ENCODE data around the gene ATP5PD.
"Not testable (repeated sequence)": the region's sequence is repeated elsewhere in the genome, so short reads cannot be mapped to it uniquely, and the experiment has no call there.

ATP5PD gene

DNA sequence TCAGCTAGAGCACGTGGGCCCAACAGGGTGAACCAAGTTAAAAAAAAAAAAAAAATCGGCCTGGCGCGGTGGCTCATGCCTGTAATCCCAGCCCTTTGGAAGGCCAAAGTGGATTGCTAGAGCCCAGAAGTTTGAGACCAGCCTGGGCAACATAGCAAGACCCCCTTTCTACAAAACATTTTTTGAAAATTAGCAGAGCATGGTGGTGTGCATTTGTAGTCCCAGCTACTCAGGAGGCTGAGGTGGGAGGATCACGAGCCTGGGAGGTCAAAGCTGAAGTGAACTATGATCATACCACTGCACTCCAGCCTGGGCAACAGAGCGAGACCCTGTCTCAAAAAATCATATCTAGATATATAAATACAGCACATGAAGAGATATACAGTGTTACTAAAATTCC is 40.7 kb downstream of the ATP5PD start:
- not testable (repeated sequence) for H3K27me3 ChIP-seq (ENCODE audit: control insufficient read depth, insufficient read depth, low read length, poor library complexity, severe bottlenecking); H3K4me1 ChIP-seq (ENCODE audit: control insufficient read depth, insufficient read depth, low read length); H3K9me3 ChIP-seq (ENCODE audit: control insufficient read depth, low read length); H3K4me3 ChIP-seq (ENCODE audit: insufficient read depth, low read depth, low read length); H3K27ac ChIP-seq (ENCODE audit: insufficient read depth, low read depth, low read length, poor library complexity, severe bottlenecking)
- H3K36me3 ChIP-seq (ENCODE audit: control insufficient read depth, insufficient read depth, low read length): peaks cover 27% of the 10 kb centered on the region
- 95 to 96% methylated on average over 5 to 6 of the region's 6 CpGs for WGBS, 2 experiments

DNA sequence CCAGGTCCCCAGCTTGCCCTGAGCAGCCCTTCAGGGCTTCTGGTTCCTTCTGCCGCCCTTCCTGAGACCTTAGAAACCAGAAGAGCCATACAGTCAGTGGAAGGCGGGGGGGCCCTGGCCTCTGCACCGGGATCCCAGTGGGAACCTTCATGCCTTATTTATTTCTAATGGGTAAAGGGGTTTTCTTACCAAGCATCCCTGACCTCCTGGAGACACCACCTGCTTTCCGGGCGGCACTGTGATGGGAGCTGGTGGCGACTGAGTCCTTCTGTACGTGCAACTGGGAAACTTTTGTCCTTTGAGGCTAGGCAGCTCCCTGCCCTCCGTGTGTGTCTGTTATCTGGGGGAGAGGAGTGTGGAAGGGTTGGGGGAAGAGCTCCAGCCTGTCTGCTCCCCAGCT is 41.5 kb downstream of the ATP5PD start:
- H3K27me3 ChIP-seq (ENCODE audit: control insufficient read depth, insufficient read depth, low read length, poor library complexity, severe bottlenecking): no peaks in the 10 kb centered on the region
- no peaks in the 10 kb centered on the region for H3K9me3 ChIP-seq (ENCODE audit: control insufficient read depth, low read length)
- no peak overlapping the region for H3K27ac ChIP-seq (ENCODE audit: insufficient read depth, low read depth, low read length, poor library complexity, severe bottlenecking)
- H3K36me3 ChIP-seq (ENCODE audit: control insufficient read depth, insufficient read depth, low read length): peaks cover 27% of the 10 kb centered on the region
- no peak overlapping the region for H3K4me3 ChIP-seq (ENCODE audit: insufficient read depth, low read depth, low read length)
- H3K4me1 ChIP-seq (ENCODE audit: control insufficient read depth, insufficient read depth, low read length): no peaks in the 10 kb centered on the region
- WGBS, 2 experiments: 95 to 98% methylated on average over 8 of the region's 8 CpGs

GRCh38 chr17:75004371-75004770 is 42.4 kb downstream of the ATP5PD start:
- Histone ChIP-seq H3K4me1 (ENCODE audit: control insufficient read depth, insufficient read depth, low read length) (no peaks in the 10 kb centered on the region), H3K36me3 (ENCODE audit: control insufficient read depth, insufficient read depth, low read length) (peaks cover 27% of the 10 kb centered on the region), H3K9me3 (ENCODE audit: control insufficient read depth, low read length) (no peaks in the 10 kb centered on the region), H3K27ac (ENCODE audit: insufficient read depth, low read depth, low read length, poor library complexity, severe bottlenecking) (no peak overlapping the region), H3K4me3 (ENCODE audit: insufficient read depth, low read depth, low read length) (no peak overlapping the region), H3K27me3 (ENCODE audit: control insufficient read depth, insufficient read depth, low read length, poor library complexity, severe bottlenecking) (no peaks in the 10 kb centered on the region)
- WGBS, 2 experiments: 92 to 93% methylated on average over 3 of the region's 3 CpGs

DNA sequence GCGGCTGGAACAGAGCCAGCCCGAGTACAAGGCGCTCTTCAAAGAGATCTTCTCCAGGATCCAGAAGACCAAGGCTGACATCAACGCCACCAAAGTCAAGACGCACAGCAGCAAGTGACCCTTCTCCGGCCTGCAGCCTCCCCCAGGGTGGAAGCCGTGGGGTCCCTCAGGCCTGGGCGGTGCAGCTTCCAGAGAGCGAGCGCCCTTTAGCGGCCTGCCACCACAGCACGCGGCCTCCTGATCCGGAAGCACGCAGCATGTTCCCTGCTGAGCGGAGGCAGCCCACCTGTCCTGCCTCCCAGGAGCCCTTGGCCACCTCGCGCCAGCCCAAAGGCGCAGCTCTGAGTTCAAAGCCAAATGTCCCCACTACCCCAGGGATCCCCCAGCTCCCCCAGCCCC is 42.8 kb downstream of the ATP5PD start:
- WGBS, 2 experiments: 94 to 95% methylated on average over 19 of the region's 19 CpGs

DNA sequence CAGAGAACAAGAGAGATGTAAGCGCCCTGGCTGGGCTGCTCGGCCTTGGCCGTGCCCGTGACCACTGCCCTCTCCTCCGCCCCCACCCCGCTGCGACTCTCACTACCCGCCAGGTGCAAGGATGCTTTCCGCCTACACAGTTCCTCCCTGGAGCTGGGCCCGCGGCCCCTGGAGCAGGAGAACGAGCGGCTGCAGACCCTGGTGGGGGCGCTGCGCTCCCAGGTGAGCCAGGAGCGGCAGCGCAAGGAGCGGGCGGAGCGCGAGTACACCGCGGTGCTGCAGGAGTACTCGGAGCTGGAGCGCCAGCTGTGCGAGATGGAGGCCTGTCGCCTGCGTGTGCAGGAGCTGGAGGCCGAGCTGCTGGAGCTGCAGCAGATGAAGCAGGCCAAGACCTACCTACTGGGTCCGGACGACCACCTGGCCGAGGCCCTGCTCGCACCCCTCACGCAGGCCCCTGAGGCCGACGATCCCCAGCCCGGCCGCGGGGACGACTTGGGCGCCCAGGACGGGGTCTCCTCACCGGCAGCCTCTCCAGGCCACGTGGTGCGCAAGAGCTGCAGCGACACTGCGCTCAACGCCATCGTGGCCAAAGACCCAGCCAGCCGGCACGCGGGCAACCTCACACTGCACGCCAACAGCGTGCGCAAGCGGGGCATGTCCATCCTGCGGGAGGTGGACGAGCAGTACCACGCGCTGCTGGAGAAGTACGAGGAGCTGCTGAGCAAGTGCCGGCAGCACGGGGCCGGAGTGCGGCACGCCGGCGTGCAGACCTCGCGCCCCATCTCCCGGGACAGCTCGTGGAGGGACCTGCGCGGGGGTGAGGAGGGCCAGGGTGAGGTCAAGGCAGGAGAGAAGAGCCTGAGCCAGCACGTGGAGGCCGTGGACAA is 43.5 kb downstream of the ATP5PD start:
- no peak overlapping the region for H3K4me3 ChIP-seq (ENCODE audit: insufficient read depth, low read depth, low read length)
- H3K9me3 ChIP-seq (ENCODE audit: control insufficient read depth, low read length): no peaks in the 10 kb centered on the region
- 94% methylated on average over 76 of the region's 76 CpGs for WGBS, 2 experiments
- H3K4me1 ChIP-seq (ENCODE audit: control insufficient read depth, insufficient read depth, low read length): no peaks in the 10 kb centered on the region
- H3K27ac ChIP-seq (ENCODE audit: insufficient read depth, low read depth, low read length, poor library complexity, severe bottlenecking): no peak overlapping the region
- H3K36me3 ChIP-seq (ENCODE audit: control insufficient read depth, insufficient read depth, low read length): peaks cover 27% of the 10 kb centered on the region
- H3K27me3 ChIP-seq (ENCODE audit: control insufficient read depth, insufficient read depth, low read length, poor library complexity, severe bottlenecking): no peaks in the 10 kb centered on the region

More for the DNA sequence above, 42.8 kb downstream of the ATP5PD start:
- Histone ChIP-seq H3K4me3 (ENCODE audit: insufficient read depth, low read depth, low read length) (no peak overlapping the region), H3K27ac (ENCODE audit: insufficient read depth, low read depth, low read length, poor library complexity, severe bottlenecking) (no peak overlapping the region), H3K9me3 (ENCODE audit: control insufficient read depth, low read length) (no peaks in the 10 kb centered on the region), H3K4me1 (ENCODE audit: control insufficient read depth, insufficient read depth, low read length) (no peaks in the 10 kb centered on the region), H3K36me3 (ENCODE audit: control insufficient read depth, insufficient read depth, low read length) (peaks cover 27% of the 10 kb centered on the region), H3K27me3 (ENCODE audit: control insufficient read depth, insufficient read depth, low read length, poor library complexity, severe bottlenecking) (no peaks in the 10 kb centered on the region)

DNA sequence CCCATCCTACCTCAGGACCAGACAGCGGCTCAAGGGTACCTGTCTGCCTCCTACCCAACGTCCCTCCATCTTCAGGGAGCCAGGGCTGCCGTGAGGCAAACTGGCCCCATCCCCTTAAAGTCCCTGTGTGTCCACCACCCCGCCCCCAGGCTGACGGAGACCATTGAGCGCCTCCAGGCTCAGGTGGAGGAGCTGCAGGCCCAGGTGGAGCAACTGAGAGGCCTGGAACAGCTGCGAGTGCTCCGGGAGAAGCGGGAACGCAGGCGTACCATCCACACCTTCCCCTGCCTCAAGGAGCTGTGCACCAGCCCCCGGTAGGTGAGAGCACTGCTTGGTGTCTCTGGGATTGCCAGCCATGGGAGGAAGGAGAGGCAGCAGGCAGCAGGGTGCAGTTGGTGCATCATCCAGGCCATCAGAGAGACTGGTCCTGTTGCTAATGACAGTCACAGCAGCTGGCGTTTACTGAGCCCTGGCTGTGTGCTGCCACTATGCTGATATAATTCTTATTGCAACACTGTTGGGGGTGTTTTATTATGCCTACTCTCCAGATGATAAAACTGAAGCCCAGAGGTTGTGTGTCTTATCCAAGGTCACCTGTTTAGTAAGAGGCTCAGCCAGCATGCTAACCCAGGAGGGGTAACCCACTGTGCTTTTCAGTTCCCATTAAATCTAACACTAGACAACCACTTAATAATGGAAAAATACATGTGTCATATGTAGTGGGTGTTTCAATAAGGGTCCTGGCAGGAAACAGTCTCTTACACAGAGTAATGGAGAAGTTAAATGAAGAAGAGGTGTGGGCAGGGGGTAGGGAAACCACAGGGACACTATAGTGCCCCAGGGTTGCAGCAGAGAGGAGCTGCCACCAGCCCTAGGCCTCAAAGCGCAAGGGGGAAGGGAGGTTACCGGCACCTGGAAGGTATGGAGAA is 44.6 kb downstream of the ATP5PD start:
- Histone ChIP-seq H3K9me3 (ENCODE audit: control insufficient read depth, low read length) (no peaks in the 10 kb centered on the region), H3K4me1 (ENCODE audit: control insufficient read depth, insufficient read depth, low read length) (no peaks in the 10 kb centered on the region), H3K36me3 (ENCODE audit: control insufficient read depth, insufficient read depth, low read length) (peaks cover 27% of the 10 kb centered on the region), H3K27me3 (ENCODE audit: control insufficient read depth, insufficient read depth, low read length, poor library complexity, severe bottlenecking) (no peaks in the 10 kb centered on the region), H3K27ac (ENCODE audit: insufficient read depth, low read depth, low read length, poor library complexity, severe bottlenecking) (no peak overlapping the region), H3K4me3 (ENCODE audit: insufficient read depth, low read depth, low read length) (no peak overlapping the region)
- 92 to 95% methylated on average over 15 of the region's 15 CpGs for WGBS, 2 experiments

- H3K27ac ChIP-seq (ENCODE audit: insufficient read depth, low read depth, low read length, poor library complexity, severe bottlenecking): no peak overlapping the region
- no peak overlapping the region for H3K4me3 ChIP-seq (ENCODE audit: insufficient read depth, low read depth, low read length)
- H3K27me3 ChIP-seq (ENCODE audit: control insufficient read depth, insufficient read depth, low read length, poor library complexity, severe bottlenecking): no peaks in the 10 kb centered on the region
- H3K36me3 ChIP-seq (ENCODE audit: control insufficient read depth, insufficient read depth, low read length): peaks cover 26% of the 10 kb centered on the region
- H3K9me3 ChIP-seq (ENCODE audit: control insufficient read depth, low read length): no peaks in the 10 kb centered on the region
- no peaks in the 10 kb centered on the region for H3K4me1 ChIP-seq (ENCODE audit: control insufficient read depth, insufficient read depth, low read length)
- WGBS, 2 experiments: 91 to 92% methylated on average over 4 of the region's 4 CpGs
These were observed 47.2 kb downstream of the ATP5PD start for GRCh38 chr17:74999523-74999922.

DNA sequence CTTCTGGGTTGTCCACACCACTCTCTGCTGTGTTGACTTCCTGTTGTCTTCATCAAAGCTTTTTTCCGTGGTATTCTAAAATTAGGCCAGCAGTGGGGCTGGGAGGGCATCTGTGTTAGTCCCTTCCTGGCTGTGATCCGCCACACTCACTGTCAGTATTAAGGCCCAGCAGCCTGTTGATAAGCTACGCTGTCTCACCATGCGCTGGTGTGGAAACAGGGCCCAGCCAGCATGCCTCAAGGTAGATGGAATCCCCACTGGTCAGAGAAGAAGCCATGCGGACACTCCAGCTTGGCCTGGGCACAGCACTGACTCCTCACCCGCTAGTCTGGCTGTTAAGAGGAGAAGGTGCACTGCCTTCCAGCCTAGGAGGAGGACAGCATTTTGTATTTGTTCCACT is 48.0 kb downstream of the ATP5PD start:
- Histone ChIP-seq H3K36me3 (ENCODE audit: control insufficient read depth, insufficient read depth, low read length) (peaks cover 21% of the 10 kb centered on the region), H3K9me3 (ENCODE audit: control insufficient read depth, low read length) (no peaks in the 10 kb centered on the region), H3K27me3 (ENCODE audit: control insufficient read depth, insufficient read depth, low read length, poor library complexity, severe bottlenecking) (no peaks in the 10 kb centered on the region), H3K4me3 (ENCODE audit: insufficient read depth, low read depth, low read length) (no peak overlapping the region), H3K27ac (ENCODE audit: insufficient read depth, low read depth, low read length, poor library complexity, severe bottlenecking) (no peak overlapping the region), H3K4me1 (ENCODE audit: control insufficient read depth, insufficient read depth, low read length) (no peaks in the 10 kb centered on the region)
- 94% methylated on average over 6 of the region's 6 CpGs for WGBS, 2 experiments

- Histone ChIP-seq H3K4me1 (ENCODE audit: control insufficient read depth, insufficient read depth, low read length) (no peaks in the 10 kb centered on the region), H3K4me3 (ENCODE audit: insufficient read depth, low read depth, low read length) (no peak overlapping the region), H3K36me3 (ENCODE audit: control insufficient read depth, insufficient read depth, low read length) (no peaks in the 10 kb centered on the region), H3K9me3 (ENCODE audit: control insufficient read depth, low read length) (no peaks in the 10 kb centered on the region), H3K27ac (ENCODE audit: insufficient read depth, low read depth, low read length, poor library complexity, severe bottlenecking) (no peak overlapping the region), H3K27me3 (ENCODE audit: control insufficient read depth, insufficient read depth, low read length, poor library complexity, severe bottlenecking) (no peaks in the 10 kb centered on the region)
- 75 to 93% methylated on average over 4 to 5 of the region's 5 CpGs for WGBS, 2 experiments
These were observed 50.9 kb downstream of the ATP5PD start for GRCh38 chr17:74995847-74996246.

- Histone ChIP-seq H3K4me3 (ENCODE audit: insufficient read depth, low read depth, low read length) (no peak overlapping the region), H3K4me1 (ENCODE audit: control insufficient read depth, insufficient read depth, low read length) (no peaks in the 10 kb centered on the region), H3K27me3 (ENCODE audit: control insufficient read depth, insufficient read depth, low read length, poor library complexity, severe bottlenecking) (no peaks in the 10 kb centered on the region), H3K27ac (ENCODE audit: insufficient read depth, low read depth, low read length, poor library complexity, severe bottlenecking) (no peak overlapping the region), H3K9me3 (ENCODE audit: control insufficient read depth, low read length) (no peaks in the 10 kb centered on the region), H3K36me3 (ENCODE audit: control insufficient read depth, insufficient read depth, low read length) (no peaks in the 10 kb centered on the region)
- WGBS, 2 experiments: 87 to 93% methylated on average over 7 of the region's 7 CpGs
These were observed 52.3 kb downstream of the ATP5PD start for GRCh38 chr17:74994440-74994839.

Data from ectodermal cell (in vitro differentiated cells).